ENCODE data around the gene POU2F3. TPM values are rescaled to one million over a fixed set of nuclear protein-coding genes. Genes with fewer than 3 reads are reported as not detected.

POU2F3 gene
- total RNA-seq, 2 donors from 2014 or later, result 0.26 TPM; not detected in 1

GRCh38 chr11:120279502-120279901, 39.6 kb downstream of the POU2F3 start:
- Histone ChIP-seq H3K27ac (no peak overlapping the region), H3K4me3 (no peak overlapping the region), H3K36me3 (replicated peaks in 1 of 2; ENCODE audit: insufficient read depth in 1 of 2, low read depth in 2 of 2) (no peaks in the 10 kb centered on the region), H3K9me3 (no peaks in the 10 kb centered on the region), H3K4me1 (no peaks in the 10 kb centered on the region), H3K27me3 (no peaks in the 10 kb centered on the region)
- DNase-seq (no peak), ATAC-seq (no peak)
- intact Hi-C loops (cut with DNase I), result no loop called here
- WGBS, 2 donors, result 80 to 83% methylated on average over 5 of the region's 5 CpGs
- TF ChIP-seq POLR2A (IDR thresholded peaks at IDR 0.05) (no peak), CTCF (IDR thresholded peaks at IDR 0.05) (no peak)

- intact Hi-C loops (cut with DNase I), result no loop called here
- H3K27ac ChIP-seq, result no peak overlapping the region
- 53 to 66% methylated on average over 5 of the region's 5 CpGs for WGBS, 2 donors
These were observed 40.7 kb downstream of the POU2F3 start for GRCh38 chr11:120280600-120281051.

GRCh38 chr11:120281143-120281795, 41.3 kb downstream of the POU2F3 start:
- H3K27me3 ChIP-seq, result no peaks in the 10 kb centered on the region
- intact Hi-C loops (cut with DNase I), result no loop called here
- WGBS, 2 donors, result 69 to 80% methylated on average over 7 of the region's 7 CpGs

More at GRCh38 chr11:120280600-120281051, 40.7 kb downstream of the POU2F3 start:
- Histone ChIP-seq H3K9me3 (no peaks in the 10 kb centered on the region), H3K4me3 (no peak overlapping the region), H3K27me3 (no peaks in the 10 kb centered on the region), H3K4me1 (no peaks in the 10 kb centered on the region), H3K36me3 (replicated peaks in 1 of 2; ENCODE audit: insufficient read depth in 1 of 2, low read depth in 2 of 2) (no peaks in the 10 kb centered on the region)
- no peak for DNase-seq
- TF ChIP-seq POLR2A (IDR thresholded peaks at IDR 0.05), result no peak
- TF ChIP-seq CTCF (IDR thresholded peaks at IDR 0.05), result no peak
- no peak for ATAC-seq

GRCh38 chr11:120283124-120283523, 43.2 kb downstream of the POU2F3 start:
- TF ChIP-seq CTCF (IDR thresholded peaks at IDR 0.05) (no peak), POLR2A (IDR thresholded peaks at IDR 0.05) (no peak)
- no peak overlapping the region for H3K27ac ChIP-seq
- no peak for ATAC-seq
- H3K9me3 ChIP-seq, result no peaks in the 10 kb centered on the region
- no peaks in the 10 kb centered on the region for H3K27me3 ChIP-seq
- DNase-seq, result no peak
- intact Hi-C loops (cut with DNase I), result no loop called here
- 54% methylated on average over 2 of the region's 2 CpGs; no CpG with 5 or more reads in 1 of the 2 donors for WGBS, 2 donors
- no peaks in the 10 kb centered on the region for H3K4me1 ChIP-seq
- H3K4me3 ChIP-seq, result no peak overlapping the region
- no peaks in the 10 kb centered on the region for H3K36me3 ChIP-seq (replicated peaks in 1 of 2; ENCODE audit: insufficient read depth in 1 of 2, low read depth in 2 of 2)

More at GRCh38 chr11:120281143-120281795, 41.3 kb downstream of the POU2F3 start:
- no peaks in the 10 kb centered on the region for H3K4me1 ChIP-seq
- DNase-seq, result no peak
- H3K9me3 ChIP-seq, result no peaks in the 10 kb centered on the region
- no peaks in the 10 kb centered on the region for H3K36me3 ChIP-seq (replicated peaks in 1 of 2; ENCODE audit: insufficient read depth in 1 of 2, low read depth in 2 of 2)
- TF ChIP-seq POLR2A (IDR thresholded peaks at IDR 0.05) (no peak), CTCF (IDR thresholded peaks at IDR 0.05) (no peak)
- no peak overlapping the region for H3K4me3 ChIP-seq
- H3K27ac ChIP-seq, result no peak overlapping the region
- no peak for ATAC-seq

GRCh38 chr11:120284272-120284671, 44.3 kb downstream of the POU2F3 start:
- ATAC-seq (no peak), DNase-seq (no peak)
- 75 to 92% methylated on average over 2 to 6 of the region's 6 CpGs for WGBS, 2 donors
- TF ChIP-seq CTCF (IDR thresholded peaks at IDR 0.05) (no peak), POLR2A (IDR thresholded peaks at IDR 0.05) (no peak)
- Histone ChIP-seq H3K27me3 (no peaks in the 10 kb centered on the region), H3K27ac (no peak overlapping the region), H3K4me1 (no peaks in the 10 kb centered on the region), H3K36me3 (replicated peaks in 1 of 2; ENCODE audit: insufficient read depth in 1 of 2, low read depth in 2 of 2) (no peaks in the 10 kb centered on the region), H3K9me3 (no peaks in the 10 kb centered on the region), H3K4me3 (no peak overlapping the region)
- intact Hi-C loops (cut with DNase I), result no loop called here

Data from body of pancreas (tissue), 4 donors.